A673 (cell line): ENCODE results near the gene PPARGC1A. TPM values are rescaled to one million over a fixed set of nuclear protein-coding genes. Genes with fewer than 3 reads are reported as not detected.
A peak's percentile ranks its signal among the peaks of the same experiment; 100 is the strongest.

Experiments
- Bru-seq: library from RNA; stranded (reverse); fragments of 400-500 nt; gene quantifications from one replicate; lab custom pipeline; 2021; lab: Mats Ljungman, UMichigan
- BruChase-seq, 2 experiments: library from RNA; stranded (reverse); fragments of 400-500 nt; gene quantifications; one replicate each; lab custom pipeline; 2021; lab: Mats Ljungman, UMichigan
- BruUV-seq: library from RNA; stranded (reverse); fragments of 400-500 nt; replicated peaks from 2 replicates; lab custom pipeline; 2021; lab: Mats Ljungman, UMichigan
- CTCF ChIA-PET: fragments of 300-600 bp; sonication (Branson Sonifier 250); formaldehyde crosslinking; loops from one replicate; lab custom pipeline; 2022; ENCODE audit warnings: antibody characterized with exemption; lab: Charles Lee
- POLR2A ChIA-PET: fragments of 300-600 bp; sonication (Branson Sonifier 250); formaldehyde crosslinking; loops from one replicate; lab custom pipeline; 2022; ENCODE audit warnings: antibody characterized with exemption; ENCODE audit not compliant: low non-redundant PET; lab: Charles Lee
- DNase-seq: peaks from one replicate; pipeline ENCODE4 v3.0.0-alpha.2; 2015; ENCODE audit warnings: low spot score
- H3K27ac ChIP-seq: fragments of 200-600 bp; sonication (generic); 2 replicates; pipeline ENCODE4 v1.5.1; 2016; ENCODE audit warnings: mixed run types, low read depth, mild to moderate bottlenecking, mixed read lengths, antibody characterized with exemption, low read length; ENCODE audit not compliant: poor library complexity, severe bottlenecking
- H3K27me3 ChIP-seq: fragments of 200-600 bp; sonication (generic); replicated peaks from 2 replicates; pipeline ENCODE4 v1.6.1; 2017; ENCODE audit warnings: mixed run types, low read depth, mild to moderate bottlenecking, mixed read lengths, antibody characterized with exemption, low read length; ENCODE audit not compliant: insufficient read depth, poor library complexity
- H3K36me3 ChIP-seq: fragments of 200-600 bp; sonication (generic); 2 replicates; pipeline ENCODE4 v1.6.1; 2016; ENCODE audit warnings: mixed run types, mild to moderate bottlenecking, mixed read lengths, antibody characterized with exemption, low read length; ENCODE audit not compliant: insufficient read depth, poor library complexity, severe bottlenecking
- H3K4me1 ChIP-seq: fragments of 200-600 bp; sonication (generic); 2 replicates; pipeline ENCODE4 v1.6.1; 2017; ENCODE audit warnings: mixed run types, mild to moderate bottlenecking, mixed read lengths, antibody characterized with exemption, low read length; ENCODE audit not compliant: insufficient read depth, poor library complexity, severe bottlenecking
- H3K4me3 ChIP-seq: fragments of 200-600 bp; sonication (generic); 2 replicates; pipeline ENCODE4 v1.5.1; 2016; ENCODE audit warnings: low read depth, mixed run types, mild to moderate bottlenecking, mixed read lengths, low read length; ENCODE audit not compliant: poor library complexity, severe bottlenecking
- H3K9me3 ChIP-seq: fragments of 200-600 bp; sonication (generic); 2 replicates; pipeline ENCODE4 v1.6.1; 2016; ENCODE audit warnings: mixed run types, low read depth, mild to moderate bottlenecking, mixed read lengths, antibody characterized with exemption, low read length; ENCODE audit not compliant: poor library complexity, severe bottlenecking
- EZH2 ChIP-seq: fragments of 200-600 bp; sonication (generic); IDR thresholded peaks from 2 replicates; pipeline ENCODE4 v1.6.1; 2017; ENCODE audit warnings: borderline replicate concordance, low read depth, mild to moderate bottlenecking, mixed read lengths, antibody characterized with exemption, low read length; ENCODE audit not compliant: poor library complexity, severe bottlenecking
- intact Hi-C: fragments of 100-400 bp; cut with micrococcal nuclease; formaldehyde crosslinking; loops from one replicate; pipeline ENCODE4 v1.10.0; 2022; ENCODE audit not compliant: unreplicated experiment
- long read RNA-seq: library from polyadenylated mRNA; stranded (forward); transcript quantifications from one replicate; pipeline ENCODE4 v2.0.0, GENCODE V29; 2022
- total RNA-seq: library from RNA; stranded (reverse); gene quantifications from 2 replicates; pipeline ENCODE4 v1.2.3, GENCODE V29; 2021
- TF ChIP-seq, protein P1 (sequence below): fragments of 300-800, 200-600 bp; sonication (generic); conservative IDR thresholded peaks from 2 replicates; pipeline ENCODE4 v1.5.1; 2017; ENCODE audit warnings: low read depth, mild to moderate bottlenecking, antibody characterized with exemption, low read length, moderate library complexity, mixed read lengths

Gene PPARGC1A
- total RNA-seq: not detected in 2 replicates
- not detected for Bru-seq, nascent RNA
- percentile 3 among the genes with signal in this experiment for BruChase-seq, experiment 1, labeled RNA remaining after a 2-hour chase
- percentile 1 among the genes with signal in this experiment for BruChase-seq, experiment 2, labeled RNA remaining after a 6-hour chase
- long read RNA-seq: 0 reads

- DNase-seq: peak; percentile 7
- POLR2A ChIA-PET: no interaction called here
- H3K9me3 ChIP-seq: no peaks in the 10 kb centered on the region
- no peaks in the 10 kb centered on the region for H3K4me1 ChIP-seq
- BruUV-seq: no TSS peak
- CTCF ChIA-PET: interaction anchor here (0.6 kb wide), 1 partner anchor 231 kb away, joined by 14 read pairs; no protein-coding TSS in a partner anchor
- TF ChIP-seq EZH2: no peak
- TF ChIP-seq, protein P1, sequence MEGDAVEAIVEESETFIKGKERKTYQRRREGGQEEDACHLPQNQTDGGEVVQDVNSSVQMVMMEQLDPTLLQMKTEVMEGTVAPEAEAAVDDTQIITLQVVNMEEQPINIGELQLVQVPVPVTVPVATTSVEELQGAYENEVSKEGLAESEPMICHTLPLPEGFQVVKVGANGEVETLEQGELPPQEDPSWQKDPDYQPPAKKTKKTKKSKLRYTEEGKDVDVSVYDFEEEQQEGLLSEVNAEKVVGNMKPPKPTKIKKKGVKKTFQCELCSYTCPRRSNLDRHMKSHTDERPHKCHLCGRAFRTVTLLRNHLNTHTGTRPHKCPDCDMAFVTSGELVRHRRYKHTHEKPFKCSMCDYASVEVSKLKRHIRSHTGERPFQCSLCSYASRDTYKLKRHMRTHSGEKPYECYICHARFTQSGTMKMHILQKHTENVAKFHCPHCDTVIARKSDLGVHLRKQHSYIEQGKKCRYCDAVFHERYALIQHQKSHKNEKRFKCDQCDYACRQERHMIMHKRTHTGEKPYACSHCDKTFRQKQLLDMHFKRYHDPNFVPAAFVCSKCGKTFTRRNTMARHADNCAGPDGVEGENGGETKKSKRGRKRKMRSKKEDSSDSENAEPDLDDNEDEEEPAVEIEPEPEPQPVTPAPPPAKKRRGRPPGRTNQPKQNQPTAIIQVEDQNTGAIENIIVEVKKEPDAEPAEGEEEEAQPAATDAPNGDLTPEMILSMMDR: no peak
- H3K27me3 ChIP-seq: peaks cover 28% of the 10 kb centered on the region
- H3K36me3 ChIP-seq: no peaks in the 10 kb centered on the region
- peak within 1 kb of the TSS; percentile 0 for H3K4me3 ChIP-seq
- intact Hi-C loops: no loop called here
- H3K27ac ChIP-seq: no peak within 1 kb of the TSS
Observed at GRCh38 chr4:23889814-23890341, at the start of gene PPARGC1A. TSS of gene PPARGC1A (minus strand) at chr4:23890047. CDS start at chr4:23889957, 90 bp downstream.

DNA sequence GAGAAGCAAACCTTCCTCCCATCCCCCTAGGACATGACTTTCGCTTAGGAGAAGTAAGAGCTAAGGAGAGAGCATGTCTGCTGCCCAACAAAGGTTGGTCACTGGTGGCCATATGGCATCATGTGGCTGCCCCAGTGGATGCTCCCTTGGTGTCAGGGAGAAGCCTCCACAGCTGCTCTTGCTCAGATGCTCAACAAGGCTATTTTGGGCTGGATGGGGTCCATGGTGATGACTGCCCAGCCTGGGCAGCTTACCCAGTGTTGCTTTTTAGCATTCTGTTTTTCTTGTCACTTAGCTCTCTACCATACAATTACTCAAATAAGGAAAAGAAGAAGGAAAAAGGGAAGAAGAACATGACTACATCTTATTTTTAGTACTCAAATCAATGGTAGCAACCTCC lies 48.9 kb upstream of the PPARGC1A start:
- intact Hi-C loops: no loop called here
- POLR2A ChIA-PET: interaction anchor here (0.6 kb wide), 1 partner anchor 38 kb away, joined by 3 read pairs; no protein-coding TSS in a partner anchor
- DNase-seq: no peak
- BruUV-seq: no TSS peak
- H3K4me1 ChIP-seq: no peaks in the 10 kb centered on the region
- H3K27ac ChIP-seq: no peak overlapping the region
- H3K4me3 ChIP-seq: no peak overlapping the region
- TF ChIP-seq EZH2: no peak
- TF ChIP-seq, protein P1: no peak
- H3K27me3 ChIP-seq: no peaks in the 10 kb centered on the region
- no peaks in the 10 kb centered on the region for H3K9me3 ChIP-seq
- CTCF ChIA-PET: no interaction called here
- H3K36me3 ChIP-seq: no peaks in the 10 kb centered on the region

GRCh38 chr4:23937173-23937572 lies 47.3 kb upstream of the PPARGC1A start:
- POLR2A ChIA-PET: no interaction called here
- Histone ChIP-seq H3K36me3 (no peaks in the 10 kb centered on the region), H3K27me3 (no peaks in the 10 kb centered on the region), H3K27ac (no peak overlapping the region), H3K4me1 (no peaks in the 10 kb centered on the region), H3K9me3 (no peaks in the 10 kb centered on the region), H3K4me3 (no peak overlapping the region)
- CTCF ChIA-PET: no interaction called here
- intact Hi-C loops: no loop called here
- no peak for DNase-seq
- no peak for TF ChIP-seq EZH2
- TF ChIP-seq, protein P1: no peak
- BruUV-seq: no TSS peak
